GM12864 (cell line): ENCODE data around the gene DNER.

Experiments used
- DNase-seq: peaks from one replicate; pipeline ENCODE4 v3.0.0-alpha.2; 2011; ENCODE audit warnings: low read depth
- H3K4me3 ChIP-seq: 2 replicates; pipeline ENCODE4 v1.5.1; 2011; ENCODE audit warnings: mild to moderate bottlenecking, low read depth, low read length, control low read depth
- TF ChIP-seq, protein P1 (sequence below): IDR thresholded peaks from 2 replicates; pipeline ENCODE4 v1.5.1; 2011; ENCODE audit warnings: low read depth, mild to moderate bottlenecking, moderate library complexity, low read length, control low read depth, inconsistent platforms; ENCODE audit errors: missing control alignments

Gene DNER

DNA sequence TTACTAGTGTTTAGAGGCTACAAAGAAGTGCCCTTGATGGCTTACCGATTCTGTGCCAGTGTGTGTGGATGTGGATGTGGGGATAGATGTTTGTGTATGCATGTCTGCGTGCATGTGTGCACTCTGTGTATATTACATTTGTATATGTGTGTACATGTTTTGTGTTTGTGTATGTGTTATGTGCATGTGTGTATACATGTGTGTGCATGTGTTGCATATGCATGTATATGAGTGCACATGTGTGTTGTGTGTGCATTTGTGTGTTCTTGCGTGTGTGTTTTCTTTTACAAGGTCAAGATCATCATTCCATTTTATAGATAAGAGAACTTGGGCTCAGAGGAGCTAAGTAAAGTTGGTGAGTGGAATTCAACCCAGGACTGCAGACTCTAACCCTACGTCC is 226.1 kb downstream of the DNER start:
- TF ChIP-seq, protein P1, sequence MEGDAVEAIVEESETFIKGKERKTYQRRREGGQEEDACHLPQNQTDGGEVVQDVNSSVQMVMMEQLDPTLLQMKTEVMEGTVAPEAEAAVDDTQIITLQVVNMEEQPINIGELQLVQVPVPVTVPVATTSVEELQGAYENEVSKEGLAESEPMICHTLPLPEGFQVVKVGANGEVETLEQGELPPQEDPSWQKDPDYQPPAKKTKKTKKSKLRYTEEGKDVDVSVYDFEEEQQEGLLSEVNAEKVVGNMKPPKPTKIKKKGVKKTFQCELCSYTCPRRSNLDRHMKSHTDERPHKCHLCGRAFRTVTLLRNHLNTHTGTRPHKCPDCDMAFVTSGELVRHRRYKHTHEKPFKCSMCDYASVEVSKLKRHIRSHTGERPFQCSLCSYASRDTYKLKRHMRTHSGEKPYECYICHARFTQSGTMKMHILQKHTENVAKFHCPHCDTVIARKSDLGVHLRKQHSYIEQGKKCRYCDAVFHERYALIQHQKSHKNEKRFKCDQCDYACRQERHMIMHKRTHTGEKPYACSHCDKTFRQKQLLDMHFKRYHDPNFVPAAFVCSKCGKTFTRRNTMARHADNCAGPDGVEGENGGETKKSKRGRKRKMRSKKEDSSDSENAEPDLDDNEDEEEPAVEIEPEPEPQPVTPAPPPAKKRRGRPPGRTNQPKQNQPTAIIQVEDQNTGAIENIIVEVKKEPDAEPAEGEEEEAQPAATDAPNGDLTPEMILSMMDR, result no peak
- no peak overlapping the region for H3K4me3 ChIP-seq
- DNase-seq, result no peak

- TF ChIP-seq, protein P1, result no peak
- DNase-seq, result no peak
- H3K4me3 ChIP-seq, result no peak overlapping the region
Observed at GRCh38 chr2:229486673-229487072, 227.7 kb downstream of the DNER start.

DNA sequence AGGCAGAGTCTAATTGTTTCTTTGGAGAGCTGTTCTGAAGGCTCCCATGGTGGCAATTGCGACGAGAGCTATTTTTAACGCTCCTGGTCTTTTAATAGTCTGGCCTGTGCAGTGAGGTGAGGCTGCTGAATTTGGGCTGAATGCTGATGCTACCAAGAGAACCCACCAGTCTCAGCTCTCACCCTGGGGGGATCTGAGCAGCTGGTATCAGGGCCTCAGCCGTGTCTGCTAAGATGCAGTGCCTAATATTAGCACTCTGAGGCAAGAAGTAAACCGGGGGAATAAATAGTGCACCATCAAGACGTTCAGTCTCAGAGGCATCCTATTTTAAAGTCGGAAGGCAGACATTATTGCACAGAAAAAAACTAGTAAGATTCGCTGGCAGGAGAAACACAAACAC is 228.5 kb downstream of the DNER start:
- no peak overlapping the region for H3K4me3 ChIP-seq
- no peak for DNase-seq

GRCh38 chr2:229477269-229477755 is 237.0 kb downstream of the DNER start:
- no peak overlapping the region for H3K4me3 ChIP-seq
- TF ChIP-seq, protein P1, result no peak
- no peak for DNase-seq

More for the DNA sequence above, 228.5 kb downstream of the DNER start:
- TF ChIP-seq, protein P1, result no peak

DNA sequence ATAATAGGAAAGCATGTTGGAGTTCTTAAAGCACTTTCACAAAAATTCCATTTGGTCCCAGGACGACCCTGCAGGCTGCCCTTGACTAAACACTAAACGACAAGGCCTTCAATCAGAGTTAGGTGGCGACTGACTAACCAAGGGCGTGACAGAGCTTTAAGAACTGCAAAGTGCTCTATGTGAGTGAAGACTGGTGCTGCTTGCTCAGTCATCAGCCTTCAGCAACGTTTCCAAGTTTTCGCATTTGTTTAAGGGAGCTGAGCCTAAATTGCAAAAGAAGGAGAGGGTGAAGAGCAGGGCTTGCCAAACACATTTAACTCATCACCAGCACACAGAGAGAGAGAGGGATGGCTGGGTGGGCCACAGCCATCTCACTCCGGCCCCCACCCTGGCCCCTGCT is 238.6 kb downstream of the DNER start:
- H3K4me3 ChIP-seq, result no peak overlapping the region
- TF ChIP-seq, protein P1, result no peak
- DNase-seq, result no peak

GRCh38 chr2:229474125-229474524 is 240.2 kb downstream of the DNER start:
- DNase-seq, result no peak
- TF ChIP-seq, protein P1, result no peak
- H3K4me3 ChIP-seq, result no peak overlapping the region

GRCh38 chr2:229470781-229471180 is 243.6 kb downstream of the DNER start:
- H3K4me3 ChIP-seq, result no peak overlapping the region
- DNase-seq, result no peak
- TF ChIP-seq, protein P1, result no peak
